Measurements from ENCODE around the gene PRM1.

GRCh38 chr16:11248133-11248532 lies 33.0 kb downstream of the PRM1 start:
- TF ChIP-seq CTCF (conservative IDR thresholded peaks at IDR 0.05; ENCODE audit: low read depth, low read length) (no peak), EZH2 (IDR thresholded peaks at IDR 0.05; ENCODE audit: borderline replicate concordance, low read depth, low read length, poor library complexity, severe bottlenecking) (no peak)
